Hematopoietic multipotent progenitor cell treated with erythropoietin and hydrocortisone succinate and interleukin-3 and kit ligand, for 6 days (in vitro differentiated cells): Measurements from ENCODE around the gene PKD1L1.
A peak's percentile ranks its signal among the peaks of the same experiment; 100 is the strongest.

ENCODE experiments used
- DNase-seq: peaks from one replicate; pipeline ENCODE4 v3.0.0-alpha.2; 2015

Gene PKD1L1

DNA sequence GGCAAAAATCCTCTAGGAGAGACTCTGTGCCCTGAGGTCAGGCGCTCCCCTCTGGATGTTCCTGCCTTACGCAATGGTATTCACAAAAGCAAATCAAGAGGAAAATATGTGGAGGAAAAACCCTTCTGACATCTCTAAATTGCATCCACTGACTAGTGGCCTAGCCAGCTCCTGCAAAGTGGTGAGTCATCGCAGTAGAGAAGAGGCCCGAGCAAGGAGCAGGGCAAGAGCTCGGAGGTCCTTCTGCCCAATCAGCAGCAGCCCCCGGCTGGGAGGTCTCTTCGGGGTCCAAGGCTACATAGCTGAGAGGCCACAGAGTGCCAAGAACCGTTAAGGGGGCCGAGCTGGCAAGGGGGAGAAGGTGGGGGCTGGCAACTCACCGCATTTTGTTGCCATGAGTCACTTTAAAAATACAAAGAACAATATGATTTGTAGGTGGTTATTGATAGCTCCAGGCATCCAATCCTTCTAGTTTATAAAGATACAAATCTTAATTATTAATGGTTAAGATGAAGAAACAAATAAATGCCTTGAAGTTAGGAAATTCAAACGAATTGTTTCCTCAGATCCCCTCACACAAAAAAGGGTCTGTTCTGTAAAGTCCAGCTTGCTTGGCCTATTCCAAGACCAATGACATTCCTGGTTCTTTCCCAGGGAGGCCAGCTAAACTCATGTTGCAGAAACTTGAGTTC lies 161.6 kb downstream of the PKD1L1 start:
- DNase-seq, result peak; percentile 15

DNA sequence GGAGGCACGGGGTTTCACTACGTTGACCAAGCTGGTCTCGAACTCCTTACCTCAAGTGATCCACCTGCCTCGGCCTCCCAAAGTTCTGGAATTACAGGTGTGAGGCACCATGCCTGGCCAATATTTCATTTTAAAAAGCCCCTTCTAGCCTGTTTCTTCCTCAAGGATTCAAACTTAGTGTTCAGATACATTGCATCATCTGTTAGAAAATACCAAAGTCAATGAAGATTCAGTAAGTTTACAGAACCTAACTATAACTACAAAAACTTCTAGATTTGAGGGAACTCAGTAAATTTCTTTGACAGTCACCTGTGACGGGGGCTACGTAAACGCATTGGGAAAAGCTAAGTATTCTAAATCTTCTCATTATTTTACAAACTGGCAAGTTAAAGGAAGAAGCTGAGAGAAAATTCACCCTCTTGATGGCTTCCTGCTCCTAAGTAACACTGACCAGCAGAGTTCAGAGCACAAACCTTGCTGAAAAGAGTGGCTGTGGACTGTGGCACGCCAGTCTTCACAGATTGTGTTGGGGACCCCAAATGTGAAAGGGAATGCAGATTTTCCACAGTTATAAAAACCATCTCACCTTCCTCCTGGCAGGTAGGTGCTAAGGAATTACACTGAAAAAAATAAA lies 162.2 kb downstream of the PKD1L1 start:
- no peak for DNase-seq

DNA sequence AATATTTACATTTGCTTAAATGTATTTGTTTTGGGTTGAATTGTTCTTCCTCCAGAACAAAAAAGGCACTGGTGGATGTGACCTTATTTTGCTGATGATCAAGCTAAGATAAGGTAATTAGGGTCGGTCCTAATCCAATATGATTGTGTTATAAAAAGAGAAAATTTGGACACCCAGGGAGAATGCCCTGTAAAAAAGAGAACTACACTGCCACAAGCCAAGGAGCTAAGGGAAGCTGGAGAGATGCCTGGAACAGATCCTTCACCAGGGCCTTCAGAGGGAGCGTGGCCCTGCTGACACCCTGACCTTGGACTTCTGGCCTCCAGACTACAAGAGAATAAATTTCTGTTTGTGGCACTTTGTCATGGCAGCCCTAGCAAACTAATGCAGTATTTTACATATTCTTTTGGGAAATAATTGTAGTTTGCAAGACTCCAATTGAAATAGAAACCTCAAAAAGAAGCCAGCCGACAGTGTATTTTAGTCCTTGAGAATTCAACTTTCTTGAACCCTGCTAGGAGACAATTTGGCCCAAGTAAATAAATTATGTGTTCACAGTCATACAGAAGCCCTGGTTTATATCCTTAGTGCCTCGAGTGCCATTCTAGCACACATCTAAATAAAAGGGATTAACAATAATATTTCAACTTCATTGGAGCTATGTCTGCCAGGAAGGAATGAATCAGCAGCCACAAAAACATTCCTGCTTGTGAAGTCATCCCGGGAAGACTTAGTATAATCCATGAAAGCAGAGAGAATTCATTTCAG lies 164.6 kb downstream of the PKD1L1 start:
- no peak for DNase-seq

DNA sequence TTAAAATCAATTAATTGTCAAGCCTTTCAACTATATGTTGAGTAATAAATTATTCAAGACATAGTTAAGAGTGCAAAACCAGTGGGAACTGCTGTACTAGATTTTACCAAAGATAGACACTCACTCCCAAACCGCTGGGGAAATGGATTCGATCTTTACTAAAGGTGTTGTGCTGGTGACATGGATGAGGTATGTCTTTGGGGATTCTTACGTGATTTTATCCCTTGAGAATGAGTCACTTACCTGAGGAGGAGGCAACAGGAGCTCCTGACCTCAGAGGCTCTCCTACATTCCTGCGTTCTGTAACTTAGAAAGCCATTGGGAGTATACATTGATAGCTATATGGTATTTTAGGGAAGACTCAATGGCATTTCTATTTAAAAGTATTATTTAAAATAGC lies 165.5 kb downstream of the PKD1L1 start:
- no peak for DNase-seq

DNA sequence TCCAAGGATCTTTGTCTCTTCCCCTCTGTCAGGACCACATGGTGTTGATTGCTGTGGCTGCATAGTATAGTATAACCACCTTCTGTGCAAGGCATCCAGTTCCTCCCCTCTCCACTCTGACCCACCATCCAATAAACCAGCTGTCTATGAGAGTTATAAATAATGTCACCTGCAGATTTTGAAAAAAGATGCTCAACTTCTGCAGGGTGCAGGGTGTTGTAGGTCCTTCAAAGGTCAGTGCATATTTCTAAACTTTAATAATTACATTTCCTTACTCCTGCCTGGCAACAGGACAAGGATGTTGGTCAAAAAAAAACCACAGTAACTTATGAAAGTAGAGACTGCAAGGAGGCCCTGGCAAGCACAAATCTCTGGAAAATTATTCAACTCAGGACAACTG lies 166.2 kb downstream of the PKD1L1 start:
- DNase-seq, result no peak

DNA sequence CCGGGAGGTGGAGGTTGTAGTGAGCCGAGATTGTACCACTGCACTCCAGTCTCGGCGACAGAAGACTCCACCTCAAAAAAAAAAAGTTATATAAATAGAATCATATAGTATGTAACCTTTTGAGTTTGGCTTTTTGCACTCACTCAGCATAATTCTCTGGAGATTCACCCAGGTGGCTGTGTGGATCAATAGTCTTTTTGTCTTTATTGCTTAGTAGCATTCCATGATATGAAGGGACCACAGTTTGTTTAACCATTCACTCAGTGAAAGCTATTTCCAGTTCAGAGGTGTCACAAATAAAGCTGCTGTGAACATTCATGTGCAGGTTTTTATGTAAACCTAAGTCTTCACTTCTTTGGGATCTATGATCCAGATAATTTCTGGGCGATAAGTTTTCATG lies 167.7 kb downstream of the PKD1L1 start:
- no peak for DNase-seq

DNA sequence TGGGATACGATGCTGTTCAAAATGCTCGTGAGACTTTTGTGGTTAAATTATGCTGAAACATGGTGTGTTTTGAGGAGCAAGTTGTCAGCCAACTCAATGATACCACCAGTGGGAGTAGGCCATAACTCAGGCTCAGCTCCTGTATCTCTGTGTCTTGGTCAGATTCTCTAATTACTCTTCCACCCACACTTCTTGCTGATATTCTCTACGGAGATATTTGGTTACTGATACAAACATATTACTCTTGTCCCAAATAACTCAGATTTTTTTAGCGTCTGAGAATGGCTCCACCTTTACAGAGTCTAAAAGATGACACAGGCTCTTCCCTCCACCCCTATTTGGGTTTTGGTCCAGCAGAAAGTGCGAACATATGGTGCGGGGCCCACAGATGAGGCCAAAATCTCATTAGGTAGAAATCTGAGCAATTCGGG lies 168.9 kb downstream of the PKD1L1 start:
- no peak for DNase-seq

DNA sequence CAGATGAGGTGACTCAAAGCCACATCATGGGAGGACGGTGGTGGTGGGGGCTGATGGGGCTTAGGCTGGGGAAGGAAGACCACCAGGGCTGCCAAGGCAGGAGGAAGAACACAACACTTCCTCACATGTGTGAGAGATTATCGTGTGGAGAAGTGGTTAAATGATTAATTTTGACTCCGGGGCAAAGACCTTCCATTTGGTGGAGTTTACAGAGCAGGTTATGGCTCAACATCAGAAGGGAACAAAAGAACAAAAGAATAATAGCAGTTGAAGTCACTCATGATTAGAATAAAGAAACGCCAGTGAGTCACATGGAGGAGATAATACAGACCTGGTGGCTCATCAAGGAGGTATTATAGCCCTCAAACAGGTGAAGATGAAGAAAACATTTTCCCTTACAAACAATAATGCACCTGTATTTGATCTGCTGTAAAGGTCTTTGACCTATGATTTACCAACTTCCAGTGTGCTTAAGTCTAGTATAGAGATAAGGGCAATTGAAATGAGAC lies 170.1 kb downstream of the PKD1L1 start:
- no peak for DNase-seq

DNA sequence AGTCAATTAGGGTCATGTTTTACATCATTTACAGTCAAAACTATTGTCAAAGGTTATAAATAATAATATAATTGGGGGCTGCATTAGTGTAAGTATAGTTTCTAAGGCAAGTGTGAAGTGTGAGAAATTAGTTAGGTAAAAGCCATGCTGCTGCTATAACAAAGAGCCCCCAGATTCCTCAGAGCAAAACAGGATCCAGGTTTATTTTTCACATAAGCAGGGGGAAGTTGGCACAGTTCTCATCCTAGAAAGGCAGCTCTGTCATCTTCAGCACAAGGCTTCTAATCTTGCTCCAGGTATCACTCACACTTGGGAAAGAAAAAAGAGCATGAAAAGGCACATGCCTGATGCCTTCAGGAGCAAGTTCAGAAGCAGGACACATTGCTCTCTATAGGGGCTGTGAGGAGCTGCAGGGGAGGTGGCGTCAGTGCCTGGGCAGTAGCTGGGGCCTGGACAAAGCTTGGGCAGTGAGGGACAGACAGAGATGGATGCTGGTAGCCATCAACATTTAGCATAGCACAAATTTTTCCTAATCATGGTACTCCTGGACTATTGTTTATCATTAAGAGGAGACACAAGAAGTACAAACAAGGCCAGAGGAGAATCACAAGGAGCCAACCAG lies 170.6 kb downstream of the PKD1L1 start:
- no peak for DNase-seq

DNA sequence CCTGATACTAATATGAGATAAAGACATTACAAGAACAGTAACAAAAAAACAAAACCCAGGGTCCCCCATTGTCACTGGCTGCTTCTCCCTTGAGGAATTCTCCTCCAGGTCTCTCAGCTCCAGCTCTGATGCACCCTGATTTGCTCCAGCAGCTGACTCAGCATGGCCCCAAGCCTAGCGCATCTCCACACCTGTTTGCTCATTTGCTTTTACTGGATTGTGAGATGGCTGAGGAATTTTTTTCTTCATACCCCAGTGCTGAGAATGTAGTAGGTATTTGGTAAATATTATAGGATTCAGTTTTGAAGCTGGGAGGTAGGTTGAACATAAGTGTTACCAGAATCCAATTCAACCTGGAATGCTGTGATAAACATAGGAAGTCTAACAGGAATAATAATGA lies 171.9 kb downstream of the PKD1L1 start:
- DNase-seq, result no peak

DNA sequence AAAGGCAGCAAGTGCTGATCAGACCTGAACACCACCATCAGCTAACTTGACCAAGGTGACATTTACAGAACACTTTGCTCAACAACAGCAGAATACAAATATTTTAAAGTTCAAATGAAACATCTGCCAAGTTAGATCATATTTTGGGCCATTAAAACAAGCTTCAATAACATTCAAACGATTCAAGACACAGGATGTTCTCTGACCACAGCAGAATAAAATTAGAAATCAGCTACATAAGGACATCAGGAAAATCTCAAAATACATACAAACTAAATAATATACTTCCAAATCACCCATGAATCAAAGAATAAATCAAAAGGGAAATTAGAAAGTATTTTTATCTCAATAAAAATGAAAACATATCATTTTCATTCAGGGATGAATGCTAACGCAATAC lies 173.0 kb downstream of the PKD1L1 start:
- DNase-seq, result no peak

DNA sequence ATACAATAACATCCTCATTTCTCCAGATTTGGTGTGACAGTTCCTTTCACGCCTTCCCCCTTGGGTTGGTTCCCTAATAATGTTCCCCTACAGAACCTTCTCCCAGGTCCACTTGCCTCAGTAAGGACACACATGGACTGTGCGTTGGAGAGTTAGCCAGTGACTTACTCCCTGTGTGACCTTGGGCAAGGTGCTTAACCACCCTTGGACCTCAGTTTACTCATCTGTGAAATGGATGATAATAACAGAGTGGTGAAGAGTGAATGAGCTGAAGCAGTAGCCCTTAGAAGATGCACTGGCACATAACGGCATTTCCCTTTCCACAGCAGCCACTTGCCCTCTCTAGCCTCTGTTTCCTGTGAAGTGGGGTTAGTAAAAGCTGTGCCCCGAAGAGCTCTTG lies 175.8 kb downstream of the PKD1L1 start:
- no peak for DNase-seq

DNA sequence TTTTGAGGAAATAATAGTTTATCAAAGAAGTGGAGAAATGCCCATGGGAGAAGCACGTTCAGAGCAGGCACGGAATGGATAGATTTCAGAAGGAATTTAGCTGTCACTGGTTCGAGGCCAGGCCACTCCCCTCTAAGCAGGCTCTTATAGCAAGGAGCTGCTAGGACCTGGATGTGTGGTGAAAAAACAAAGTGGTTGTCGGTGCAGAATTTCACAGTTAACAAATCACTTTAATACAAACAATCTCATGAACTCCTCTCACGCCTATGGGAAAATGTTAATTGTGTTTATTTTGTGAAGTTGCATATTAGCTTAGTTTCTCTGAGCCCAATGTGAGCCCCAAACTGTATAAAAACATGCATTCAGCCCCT lies 176.3 kb downstream of the PKD1L1 start:
- no peak for DNase-seq

DNA sequence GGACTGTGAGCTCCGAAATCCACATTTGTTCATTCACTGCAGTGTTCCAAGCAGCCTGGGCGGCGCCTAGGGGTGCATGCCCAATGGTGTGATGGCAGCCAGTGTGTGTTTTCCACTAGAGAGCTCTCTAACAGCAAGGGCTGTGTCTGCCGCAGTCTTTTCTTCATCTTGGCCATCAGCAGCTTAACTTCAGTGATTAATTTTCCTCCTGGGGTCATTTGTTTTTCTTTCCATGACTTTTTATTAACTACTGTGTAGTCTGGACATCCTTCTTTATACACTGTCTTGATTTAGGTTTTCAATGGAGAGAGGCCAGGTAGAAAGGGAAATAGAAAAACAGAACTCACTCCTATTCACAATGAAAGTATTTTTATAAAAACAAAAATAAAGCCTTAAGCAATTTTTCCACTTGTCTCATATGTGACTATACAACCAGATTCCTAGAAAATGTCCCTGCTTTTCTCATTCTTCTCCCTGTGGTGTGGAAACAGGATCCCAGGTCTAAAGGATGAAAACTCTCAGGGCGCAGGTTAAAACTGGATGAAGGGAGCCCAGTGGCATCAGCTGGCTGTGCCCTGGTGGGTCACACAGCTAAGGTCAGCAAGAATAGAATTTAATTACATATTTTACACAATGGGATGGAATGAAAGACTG lies 176.8 kb downstream of the PKD1L1 start:
- no peak for DNase-seq

DNA sequence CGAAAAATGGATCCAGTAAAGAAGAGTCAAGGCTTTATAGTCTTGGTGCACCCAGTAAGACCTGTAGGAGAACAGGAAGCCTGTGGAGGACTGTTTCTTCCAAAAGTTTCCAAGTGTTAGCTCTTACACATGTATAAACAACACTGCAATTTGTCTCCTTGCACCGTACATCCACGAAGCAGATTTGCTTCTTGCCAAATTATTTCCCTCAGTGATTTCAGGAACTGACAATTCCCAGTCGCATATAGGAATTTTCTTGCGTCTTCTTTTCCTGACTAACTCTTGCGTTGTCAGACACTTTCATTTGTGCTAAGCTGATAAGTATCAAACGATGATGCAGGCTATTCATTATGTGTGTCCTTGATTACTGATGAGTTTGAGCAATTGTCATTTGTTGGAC lies 182.1 kb downstream of the PKD1L1 start:
- DNase-seq, result no peak

DNA sequence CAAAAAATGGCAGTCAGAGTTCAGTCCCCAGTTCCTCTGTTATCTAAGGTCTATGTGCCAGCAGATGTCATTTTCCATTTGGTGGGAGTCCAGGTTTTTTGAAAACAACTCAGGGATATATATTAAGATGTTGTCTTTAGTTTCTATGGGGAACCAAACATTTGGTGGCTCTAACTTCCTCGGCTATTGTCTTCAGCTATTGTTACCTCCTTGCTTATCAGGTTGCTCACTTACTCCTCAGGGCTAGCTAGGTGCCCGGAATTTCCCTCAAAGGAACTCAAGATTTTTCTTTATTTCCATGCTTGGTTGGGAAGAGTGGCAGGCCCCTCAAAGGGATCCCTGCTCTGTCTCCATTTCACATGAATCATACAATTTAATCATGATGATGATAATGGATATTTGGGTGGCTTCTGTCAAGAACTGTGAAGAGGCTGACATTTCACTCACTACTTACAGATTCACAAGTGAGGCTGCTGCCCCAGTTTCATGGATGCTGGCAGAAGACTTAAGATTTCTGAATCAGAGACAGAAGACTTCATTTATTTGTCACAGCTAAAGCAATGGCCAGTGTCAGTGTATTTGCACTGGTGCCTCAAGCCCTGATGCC lies 182.8 kb downstream of the PKD1L1 start:
- no peak for DNase-seq

DNA sequence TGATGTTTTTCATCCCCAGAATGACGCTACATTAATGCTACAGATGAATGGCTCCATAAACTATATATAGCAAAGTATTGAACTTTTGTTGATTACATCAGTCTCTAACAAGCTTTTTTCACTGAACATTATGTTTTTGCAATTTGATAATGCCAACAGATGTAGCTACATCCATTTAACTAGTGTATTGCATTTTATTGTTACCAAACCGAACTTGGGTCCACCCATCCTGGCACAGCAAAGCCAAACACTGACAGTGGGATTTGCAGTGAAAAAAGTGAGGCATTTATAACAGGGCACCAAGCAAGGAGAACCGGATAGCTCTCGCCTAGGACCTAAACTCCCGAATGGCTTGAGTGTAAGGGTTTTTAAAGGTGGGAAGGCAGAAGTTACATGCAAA lies 183.5 kb downstream of the PKD1L1 start:
- DNase-seq, result no peak

DNA sequence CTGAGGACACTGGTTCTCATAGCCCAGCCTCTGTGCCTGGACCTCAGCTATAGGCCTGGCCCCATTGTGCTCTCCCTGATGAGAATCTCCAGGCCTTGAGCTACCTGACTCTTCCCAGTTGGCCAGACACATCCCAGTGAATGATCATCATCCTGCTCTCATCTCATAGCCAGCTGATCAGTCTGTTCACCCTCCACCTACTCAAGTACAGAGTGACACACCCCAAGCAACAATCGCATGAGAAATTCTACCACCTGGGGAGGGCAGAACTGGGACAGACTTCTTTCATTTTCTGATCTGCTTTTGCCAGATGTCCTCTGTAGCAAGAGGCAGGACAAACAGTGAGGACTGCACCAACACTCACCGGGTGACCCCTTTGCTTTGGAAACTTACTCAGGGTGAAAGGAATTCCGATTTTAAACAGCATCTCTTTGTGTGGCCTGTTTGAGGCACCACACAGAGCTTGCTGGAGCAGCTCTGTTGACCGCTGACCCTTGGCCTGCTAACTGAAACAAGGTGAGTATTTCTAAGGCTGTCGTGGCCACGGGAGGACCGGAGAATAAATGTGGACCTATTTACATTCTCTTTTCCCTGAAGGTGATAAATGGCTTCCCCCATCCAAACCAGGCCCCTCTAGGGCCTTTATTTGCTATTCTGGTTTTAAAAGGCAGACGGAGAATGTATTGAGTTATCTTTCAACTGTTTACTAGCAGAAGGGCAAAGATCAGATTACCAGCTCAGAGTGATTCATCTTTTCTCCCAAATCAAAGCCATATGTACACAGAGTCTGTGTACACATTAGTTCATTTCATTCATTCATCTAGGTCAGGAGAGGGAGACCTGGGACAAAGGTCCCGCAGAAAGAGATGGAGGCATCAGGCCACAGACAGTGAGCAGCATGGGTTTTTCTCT lies 184.9 kb downstream of the PKD1L1 start:
- DNase-seq, result no peak

DNA sequence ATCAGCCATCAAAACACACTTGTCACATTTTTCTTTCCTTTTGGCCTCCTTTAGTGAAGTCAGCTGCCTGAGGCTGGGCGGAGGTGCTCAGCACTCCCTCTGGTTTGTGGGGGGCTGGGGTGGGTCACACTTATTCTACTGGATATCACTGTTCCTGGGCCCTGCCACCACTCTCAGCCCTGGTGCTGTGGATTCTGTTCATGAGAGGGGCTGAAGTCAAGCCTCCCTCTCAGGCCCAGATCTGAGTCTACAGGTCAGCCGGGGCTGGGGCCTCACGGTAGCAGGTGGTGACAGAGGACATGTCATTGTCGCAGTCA lies 185.6 kb downstream of the PKD1L1 start:
- no peak for DNase-seq

DNA sequence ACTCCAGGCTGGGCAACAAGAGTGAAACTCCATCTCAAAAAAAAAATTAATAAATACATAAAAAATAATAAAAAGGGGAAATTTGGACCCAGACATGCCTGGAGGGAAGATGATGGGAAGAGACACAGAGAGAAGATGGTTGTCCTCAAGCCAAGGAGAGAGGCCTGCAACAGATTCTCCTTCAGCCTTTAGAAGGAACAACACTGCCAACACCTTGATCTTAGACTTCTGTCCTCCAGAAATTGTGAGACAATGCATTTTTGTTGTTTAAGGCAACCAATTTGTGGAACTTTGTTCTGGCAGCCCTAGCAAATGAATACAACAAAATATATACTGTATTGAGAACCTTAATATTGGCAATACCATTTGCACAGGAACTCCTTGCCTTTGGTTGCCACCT lies 186.1 kb downstream of the PKD1L1 start:
- DNase-seq, result no peak

DNA sequence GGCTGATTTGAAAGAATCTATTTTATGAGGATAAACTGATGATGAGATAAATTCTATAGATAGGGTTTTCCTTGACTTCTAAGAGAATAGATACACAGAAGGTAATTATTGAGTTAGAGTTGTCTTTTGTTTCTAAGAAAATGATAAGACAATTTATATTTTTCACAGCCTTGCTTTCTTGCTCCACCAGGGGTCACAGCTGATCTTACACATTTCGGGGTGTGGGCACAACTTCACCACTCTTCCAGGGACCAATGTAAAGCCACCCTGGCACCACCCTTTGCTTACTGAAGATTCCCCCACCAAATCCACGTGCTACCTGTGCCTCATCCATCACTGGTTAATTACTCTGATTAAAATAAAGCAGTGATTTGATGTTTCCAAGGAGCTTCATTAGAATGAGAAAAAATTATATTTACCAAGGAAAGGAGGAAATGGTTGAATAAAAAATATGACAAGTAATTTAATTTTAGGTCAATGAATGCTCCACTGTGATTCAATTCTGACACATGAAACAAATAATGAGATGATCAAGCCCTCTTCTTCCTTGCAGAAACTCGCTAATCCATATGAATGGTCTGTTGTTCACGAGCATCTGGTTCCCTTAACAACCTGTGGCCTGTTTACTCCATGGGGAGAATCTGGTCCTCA lies 189.1 kb downstream of the PKD1L1 start:
- DNase-seq, result peak; percentile 16
